GM21381 (cell line): ENCODE measurements around the gene GIPC2.
"Not testable (repeated sequence)": the region's sequence is repeated elsewhere in the genome, so short reads cannot be mapped to it uniquely, and the experiment has no call there.

Experiments used
- ATAC-seq: cut with Tn5 transposase; IDR thresholded peaks from one replicate; pipeline ENCODE4 v1.9.1; 2021; ENCODE audit warnings: mild to moderate bottlenecking, moderate library complexity; ENCODE audit not compliant: unreplicated experiment

Gene GIPC2

GRCh38 chr1:78064886-78065285, 19.1 kb downstream of the GIPC2 start:
- not testable (repeated sequence) for ATAC-seq

GRCh38 chr1:78068681-78069283, 23.0 kb downstream of the GIPC2 start:
- no peak for ATAC-seq

GRCh38 chr1:78069784-78070183, 24.0 kb downstream of the GIPC2 start:
- ATAC-seq = no peak

GRCh38 chr1:78070210-78070609, 24.4 kb downstream of the GIPC2 start:
- ATAC-seq = no peak

GRCh38 chr1:78070758-78071157, 25.0 kb downstream of the GIPC2 start:
- ATAC-seq = no peak

- no peak for ATAC-seq
Observed at GRCh38 chr1:78071696-78072095, 25.9 kb downstream of the GIPC2 start.

- ATAC-seq = no peak
Observed at GRCh38 chr1:78072216-78072615, 26.4 kb downstream of the GIPC2 start.

- ATAC-seq = no peak
Observed at GRCh38 chr1:78073441-78073840, 27.7 kb downstream of the GIPC2 start.

- no peak for ATAC-seq
Observed at GRCh38 chr1:78075621-78076020, 29.9 kb downstream of the GIPC2 start.

GRCh38 chr1:78078358-78078757, 32.6 kb downstream of the GIPC2 start:
- ATAC-seq = no peak

GRCh38 chr1:78079580-78079979, 33.8 kb downstream of the GIPC2 start:
- ATAC-seq = no peak

- ATAC-seq = no peak
Observed at GRCh38 chr1:78080767-78081166, 35.0 kb downstream of the GIPC2 start.

- no peak for ATAC-seq
Observed at GRCh38 chr1:78081980-78082860, 36.5 kb downstream of the GIPC2 start.

- not testable (repeated sequence) for ATAC-seq
Observed at GRCh38 chr1:78084639-78085038, 38.9 kb downstream of the GIPC2 start.

- no peak for ATAC-seq
Observed at GRCh38 chr1:78086697-78087096, 40.9 kb downstream of the GIPC2 start.

GRCh38 chr1:78088015-78088414, 42.2 kb downstream of the GIPC2 start:
- no peak for ATAC-seq

- ATAC-seq = no peak
Observed at GRCh38 chr1:78088486-78088885, 42.7 kb downstream of the GIPC2 start.

GRCh38 chr1:78089010-78089409, 43.2 kb downstream of the GIPC2 start:
- ATAC-seq = no peak

GRCh38 chr1:78090472-78091133, 44.8 kb downstream of the GIPC2 start:
- ATAC-seq = no peak

GRCh38 chr1:78091215-78091813, 45.5 kb downstream of the GIPC2 start:
- ATAC-seq = no peak

- ATAC-seq = no peak
Observed at GRCh38 chr1:78091886-78092285, 46.1 kb downstream of the GIPC2 start.
